ENCODE data around the gene ACSL5. TPM values are rescaled to one million over a fixed set of nuclear protein-coding genes. Genes with fewer than 3 reads are reported as not detected.
"Not testable (repeated sequence)": the region's sequence is repeated elsewhere in the genome, so short reads cannot be mapped to it uniquely, and the experiment has no call there.

ACSL5 gene
- total RNA-seq, 1 donor from 2014 or later: 34.4 TPM

GRCh38 chr10:112374724-112375541, 1.0 kb downstream of the ACSL5 start:
- DNase-seq (ENCODE audit: low read depth in 2 of 2): peak in 1 of 2 donors; percentile 17

GRCh38 chr10:112375721-112376395, 1.9 kb downstream of the ACSL5 start:
- DNase-seq (ENCODE audit: low read depth in 2 of 2): peak; percentile 59 to 79

GRCh38 chr10:112376396-112376790, 2.5 kb downstream of the ACSL5 start:
- DNase-seq (ENCODE audit: low read depth in 2 of 2): no peak

- not testable (repeated sequence) for DNase-seq (ENCODE audit: low read depth in 2 of 2)
Measured at GRCh38 chr10:112377116-112377515, 3.2 kb downstream of the ACSL5 start.

GRCh38 chr10:112379635-112380296, 5.8 kb downstream of the ACSL5 start:
- DNase-seq (ENCODE audit: low read depth in 2 of 2): peak in 1 of 2 donors; percentile 56

- no peak for DNase-seq (ENCODE audit: low read depth in 2 of 2)
Measured at GRCh38 chr10:112382515-112383235, 8.8 kb downstream of the ACSL5 start.

- DNase-seq (ENCODE audit: low read depth in 2 of 2): peak in 1 of 2 donors; percentile 79
Measured at GRCh38 chr10:112383325-112383724, 9.4 kb downstream of the ACSL5 start.

GRCh38 chr10:112384141-112384540, 10.2 kb downstream of the ACSL5 start:
- DNase-seq (ENCODE audit: low read depth in 2 of 2): no peak

GRCh38 chr10:112385201-112385600, 11.3 kb downstream of the ACSL5 start:
- DNase-seq (ENCODE audit: low read depth in 2 of 2): no peak

- not testable (repeated sequence) for DNase-seq (ENCODE audit: low read depth in 2 of 2)
Measured at GRCh38 chr10:112388056-112388455, 14.1 kb downstream of the ACSL5 start.

GRCh38 chr10:112388548-112388947, 14.6 kb downstream of the ACSL5 start:
- DNase-seq (ENCODE audit: low read depth in 2 of 2): no peak

- DNase-seq (ENCODE audit: low read depth in 2 of 2): peak; percentile 97 to 99
Measured at GRCh38 chr10:112389271-112389822, 15.4 kb downstream of the ACSL5 start.

GRCh38 chr10:112390125-112390703, 16.3 kb downstream of the ACSL5 start:
- no peak for DNase-seq (ENCODE audit: low read depth in 2 of 2)

GRCh38 chr10:112393341-112393740, 19.4 kb downstream of the ACSL5 start:
- DNase-seq (ENCODE audit: low read depth in 2 of 2): no peak

GRCh38 chr10:112393827-112394226, 19.9 kb downstream of the ACSL5 start:
- no peak for DNase-seq (ENCODE audit: low read depth in 2 of 2)

- DNase-seq (ENCODE audit: low read depth in 2 of 2): peak in 1 of 2 donors; percentile 36
Measured at GRCh38 chr10:112394475-112394875, 20.6 kb downstream of the ACSL5 start.

- DNase-seq (ENCODE audit: low read depth in 2 of 2): no peak
Measured at GRCh38 chr10:112395809-112396530, 22.1 kb downstream of the ACSL5 start.

- DNase-seq (ENCODE audit: low read depth in 2 of 2): no peak
Measured at GRCh38 chr10:112397592-112397991, 23.7 kb downstream of the ACSL5 start.

- DNase-seq (ENCODE audit: low read depth in 2 of 2): no peak
Measured at GRCh38 chr10:112402917-112403316, 29.0 kb downstream of the ACSL5 start.

GRCh38 chr10:112404617-112405016, 30.7 kb downstream of the ACSL5 start:
- DNase-seq (ENCODE audit: low read depth in 2 of 2): peak in 1 of 2 donors; percentile 52
